ENCODE measurements around the gene PAK3.

Gene PAK3

GRCh38 chrX:111095974-111096895 is at the start of gene PAK3:
TSS of gene PAK3 (plus strand) at chrX:111096191. CDS start at chrX:111123104, 26,913 bp downstream.
- no peak for DNase-seq

- no peak for DNase-seq
Measured at GRCh38 chrX:111047575-111047974, 48.4 kb upstream of the PAK3 start.

GRCh38 chrX:111052478-111052877 is 43.5 kb upstream of the PAK3 start:
- no peak for DNase-seq

- no peak for DNase-seq
Measured at GRCh38 chrX:111071542-111072277, 24.3 kb upstream of the PAK3 start.

- no peak for DNase-seq
Measured at GRCh38 chrX:111083081-111083480, 12.9 kb upstream of the PAK3 start.

GRCh38 chrX:111086591-111087006 is 9.4 kb upstream of the PAK3 start:
- no peak for DNase-seq

DNA sequence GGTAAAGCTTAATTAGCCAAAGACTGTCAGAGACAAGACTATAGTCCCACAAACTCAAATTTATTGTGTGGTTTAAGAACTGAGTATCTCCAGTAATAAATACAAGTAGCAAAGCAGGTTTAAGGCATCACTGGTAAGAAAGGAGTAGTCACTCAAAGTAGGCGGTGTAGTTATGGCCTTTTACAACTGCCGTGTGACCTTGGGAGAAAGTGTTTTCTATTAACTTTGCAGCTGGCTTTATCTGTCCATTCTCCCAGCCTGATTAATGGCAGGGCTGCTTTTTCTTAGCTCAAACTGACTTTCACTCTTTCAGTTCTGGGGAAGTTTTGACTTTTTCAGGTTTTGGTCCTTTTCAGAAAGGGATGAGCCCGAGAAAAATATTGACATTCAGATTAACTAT is 7.4 kb upstream of the PAK3 start:
- no peak for DNase-seq

DNA sequence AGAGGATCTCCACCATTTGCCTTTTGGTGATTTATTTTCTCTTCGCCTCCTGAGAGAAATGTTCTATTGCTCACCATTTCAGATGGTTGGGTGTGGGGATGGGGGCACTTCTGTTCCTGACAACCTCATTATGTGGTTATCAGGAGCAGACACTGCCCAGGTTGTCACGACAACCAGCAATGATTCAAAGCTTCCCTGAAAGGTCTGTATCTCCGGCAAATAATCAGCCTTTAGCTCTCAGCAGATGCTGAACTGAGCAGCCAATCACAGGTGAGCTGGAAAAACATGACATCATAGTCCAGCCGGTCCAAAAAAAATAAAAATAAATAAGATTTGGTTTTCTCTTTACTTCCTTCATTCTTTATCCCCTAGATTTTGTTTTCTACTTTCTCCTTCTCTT is 5.5 kb upstream of the PAK3 start:
- DNase-seq, result no peak

DNA sequence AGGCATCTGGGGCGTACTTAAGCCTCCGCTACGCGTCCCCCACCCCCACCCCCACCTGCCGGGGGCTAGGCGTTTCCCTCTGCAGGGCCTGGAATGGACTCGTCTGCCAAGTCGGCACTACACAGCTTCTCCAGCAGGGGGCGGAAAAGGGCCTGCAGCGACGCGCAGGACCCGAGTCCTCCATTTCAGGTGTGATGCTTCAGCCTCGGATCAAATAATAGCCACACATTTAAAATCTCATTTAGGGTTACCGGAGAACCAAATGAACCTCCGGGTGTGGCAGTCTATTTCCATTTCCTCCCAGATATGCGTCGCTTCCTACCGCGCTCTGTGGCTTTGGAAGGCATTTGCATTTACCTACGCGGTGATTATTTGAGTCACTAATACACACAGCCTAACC is 2.9 kb downstream of the PAK3 start:
- peak; percentile 7 for DNase-seq

GRCh38 chrX:111100191-111100590 is 4.2 kb downstream of the PAK3 start:
- DNase-seq, result no peak

DNA sequence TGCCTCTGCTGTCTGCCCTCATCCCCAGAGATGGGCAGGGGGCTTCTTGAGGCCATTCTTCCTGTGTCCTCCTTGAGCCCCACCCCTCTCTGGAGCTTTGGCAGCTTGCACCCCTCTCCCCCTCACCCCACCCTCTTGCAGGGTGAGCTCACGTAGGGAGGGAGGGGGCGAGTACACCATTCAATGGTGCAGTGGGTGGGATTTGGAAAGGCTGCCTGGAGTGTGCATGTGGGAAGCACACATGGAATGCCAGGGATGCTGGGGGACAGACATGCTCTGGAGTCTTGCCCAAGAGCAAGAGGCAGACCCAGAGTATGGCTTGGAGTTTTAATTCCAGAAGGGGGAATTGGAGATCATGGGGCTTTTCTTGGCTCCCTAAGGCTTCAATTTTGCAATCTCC is 5.6 kb downstream of the PAK3 start:
- no peak for DNase-seq

GRCh38 chrX:111102636-111103035 is 6.6 kb downstream of the PAK3 start:
- DNase-seq, result no peak

DNA sequence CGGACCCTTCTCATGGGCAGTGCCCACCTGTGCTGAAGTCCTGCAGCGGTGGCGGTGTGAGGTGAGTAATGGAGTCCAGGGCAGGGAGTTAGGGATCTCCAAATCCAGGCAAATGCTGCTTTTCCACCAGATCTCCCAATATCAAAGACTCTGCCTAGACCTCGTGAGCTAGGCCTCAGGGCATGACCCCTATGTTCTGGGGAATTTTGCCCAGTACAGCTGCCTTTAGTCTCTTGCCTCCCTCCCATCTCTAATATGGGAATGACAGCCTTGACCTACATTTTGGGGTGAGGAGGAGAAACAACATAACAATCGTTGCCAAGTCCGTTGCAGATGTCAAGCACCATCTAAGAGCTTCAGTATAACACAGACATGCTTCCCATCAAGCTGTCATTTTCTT is 7.3 kb downstream of the PAK3 start:
- DNase-seq, result no peak

GRCh38 chrX:111110098-111110775 is 14.2 kb downstream of the PAK3 start:
- DNase-seq, result no peak

- no peak for DNase-seq
Measured at GRCh38 chrX:111114806-111115205, 18.8 kb downstream of the PAK3 start.

DNA sequence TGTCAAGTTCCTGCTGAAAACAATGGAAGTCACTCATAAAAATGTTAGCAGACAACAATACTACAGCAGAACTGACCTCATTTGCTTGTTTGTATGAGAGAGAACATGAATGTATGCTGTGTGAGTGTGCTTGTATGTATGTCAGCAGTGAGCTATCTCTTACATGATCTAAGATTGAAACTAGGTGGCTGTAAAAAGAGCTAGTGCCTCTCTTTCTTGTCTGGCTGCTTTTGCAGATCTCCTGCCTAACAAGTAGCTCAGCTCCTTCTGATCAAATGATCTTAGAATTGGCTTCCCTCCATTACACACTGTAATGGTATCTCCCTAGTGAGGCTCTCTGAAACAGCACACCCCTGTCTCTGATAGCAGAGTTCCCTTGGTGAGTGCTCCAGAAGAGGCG is 20.7 kb downstream of the PAK3 start:
- no peak for DNase-seq

DNA sequence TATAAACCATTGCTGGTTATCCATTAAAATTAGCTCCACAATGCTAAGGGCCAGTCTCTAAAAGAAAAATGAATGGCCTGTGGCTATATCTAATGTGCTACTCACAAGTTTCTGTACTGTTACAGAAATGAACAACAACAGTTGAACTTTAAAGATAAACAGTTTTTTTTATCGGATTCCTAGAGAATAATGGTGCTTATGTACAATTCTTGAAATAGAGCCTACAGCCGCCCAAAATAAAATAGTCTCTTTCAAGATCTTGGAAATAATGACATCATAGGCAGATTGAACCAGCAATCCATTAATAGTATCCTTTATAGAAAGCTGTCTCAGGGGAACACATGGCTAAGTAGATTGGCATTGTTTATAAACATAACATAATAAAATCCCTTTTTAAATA is 23.4 kb downstream of the PAK3 start:
- no peak for DNase-seq

- DNase-seq, result no peak
Measured at GRCh38 chrX:111123125-111123524, 27.1 kb downstream of the PAK3 start.

DNA sequence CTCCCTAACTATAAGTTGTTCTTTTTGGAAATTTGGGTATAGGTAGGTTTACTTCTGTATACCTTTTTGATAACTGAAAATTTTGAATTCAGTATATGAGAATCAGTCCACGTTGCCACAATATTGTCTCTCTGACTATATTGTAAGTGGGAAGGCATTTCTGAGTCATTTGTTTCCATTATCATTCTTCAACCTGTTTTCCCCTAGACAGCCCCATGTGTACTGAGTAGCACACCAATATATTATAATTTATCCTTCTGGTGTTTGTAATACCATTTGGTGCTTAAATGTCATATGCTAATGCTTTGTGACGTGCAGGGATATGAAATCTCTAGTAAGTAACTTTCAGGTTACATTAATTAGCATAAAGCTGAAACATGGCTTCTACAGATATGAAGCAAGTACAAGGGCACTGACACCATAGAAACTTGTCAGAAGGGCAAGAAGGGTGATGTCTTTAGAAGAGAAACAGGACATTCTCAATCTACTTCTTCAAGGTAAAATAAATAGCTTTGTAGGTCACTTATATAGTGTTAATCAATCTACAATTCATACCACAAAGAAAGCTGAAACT is 27.7 kb downstream of the PAK3 start:
- DNase-seq, result no peak

- DNase-seq, result no peak
Measured at GRCh38 chrX:111124418-111124817, 28.4 kb downstream of the PAK3 start.

DNA sequence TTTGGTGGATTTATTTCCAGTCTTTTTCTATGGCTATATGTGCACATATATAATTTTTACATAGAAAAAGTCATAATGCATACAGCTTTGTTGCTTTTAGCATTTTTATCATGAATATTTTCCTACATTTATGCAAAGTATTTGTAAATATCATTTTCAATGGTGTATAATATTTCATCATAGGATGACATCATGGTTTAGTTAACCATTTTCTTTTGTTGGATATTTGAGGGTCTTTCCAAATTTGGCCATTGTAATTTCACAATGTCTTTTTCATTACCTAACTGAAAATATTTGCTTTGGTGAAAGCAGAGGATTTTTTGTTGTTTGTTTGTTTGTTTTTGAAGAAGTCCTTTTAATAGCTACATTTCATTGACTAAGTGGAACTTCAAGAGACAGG is 31.0 kb downstream of the PAK3 start:
- DNase-seq, result no peak

GRCh38 chrX:111129921-111130320 is 33.9 kb downstream of the PAK3 start:
- DNase-seq, result no peak

DNA sequence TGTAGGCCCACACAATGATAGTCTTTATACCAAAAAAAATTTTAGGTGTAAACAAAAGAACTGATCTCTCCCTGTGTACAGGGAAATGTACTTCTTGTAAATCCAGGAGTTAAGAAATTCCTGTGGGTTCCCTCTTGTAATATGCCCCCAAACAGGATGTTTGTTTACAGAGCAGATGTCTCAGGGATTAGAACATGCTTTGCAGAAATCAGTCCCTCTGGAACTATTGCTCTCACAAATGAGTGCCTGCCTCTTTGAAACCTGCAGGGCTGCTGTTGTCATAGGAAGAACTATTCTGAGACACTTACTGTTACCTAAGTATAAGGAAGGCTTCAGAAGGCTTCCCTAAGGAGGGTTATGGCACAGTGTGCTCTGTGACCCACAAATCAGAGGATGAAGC is 35.6 kb downstream of the PAK3 start:
- DNase-seq, result no peak
